ENCODE measurements around the gene TGFA. TPM values are rescaled to one million over a fixed set of nuclear protein-coding genes. Genes with fewer than 3 reads are reported as not detected.

TGFA gene
- total RNA-seq, 2 experiments from 2014 or later: 0.07 TPM; not detected in 1

Other genes starting within 250 kb of the TGFA start
- gene ADD2, start 214.4 kb upstream of the TGFA start, total RNA-seq: 10 to 100 TPM; 16.8 to 19.5 TPM
- not detected for gene FIGLA, start 236.8 kb upstream of the TGFA start, total RNA-seq